H9 (cell line): ENCODE data around the gene STK25. TPM values are rescaled to one million over a fixed set of nuclear protein-coding genes. Genes with fewer than 3 reads are reported as not detected.
A peak's percentile ranks its signal among the peaks of the same experiment; 100 is the strongest.

Experiments used
- DNase-seq: peaks from one replicate; pipeline ENCODE4 v3.0.0-alpha.2; 2017
- H2AFZ ChIP-seq: one replicate; pipeline ENCODE4 v1.6.1; 2013; ENCODE audit warnings: mild to moderate bottlenecking, low read length, control low read depth, moderate library complexity
- H2AK5ac ChIP-seq: 2 replicates; pipeline ENCODE4 v1.6.1; 2013; ENCODE audit warnings: low read length, control low read depth, mixed read lengths; ENCODE audit not compliant: insufficient read length
- H2BK120ac ChIP-seq: one replicate; pipeline ENCODE4 v1.6.1; 2013; ENCODE audit warnings: low read depth, mild to moderate bottlenecking, low read length, control low read depth, inconsistent platforms; ENCODE audit not compliant: poor library complexity, severe bottlenecking
- H2BK12ac ChIP-seq: 2 replicates; pipeline ENCODE4 v1.6.1; 2013; ENCODE audit warnings: low read length, control low read depth, mixed read lengths, low read depth; ENCODE audit not compliant: insufficient read length
- H2BK15ac ChIP-seq: 2 replicates; pipeline ENCODE4 v1.6.1; 2013; ENCODE audit warnings: low read depth, low read length, control low read depth
- H2BK20ac ChIP-seq: one replicate; pipeline ENCODE4 v1.6.1; 2013; ENCODE audit warnings: low read depth, mild to moderate bottlenecking, low read length, control low read depth, inconsistent platforms; ENCODE audit not compliant: poor library complexity, severe bottlenecking
- H2BK5ac ChIP-seq: 2 replicates; pipeline ENCODE4 v1.6.1; 2013; ENCODE audit warnings: low read length, control low read depth, mixed read lengths; ENCODE audit not compliant: insufficient read length
- H3K14ac ChIP-seq: 2 replicates; pipeline ENCODE4 v1.6.1; 2013; ENCODE audit warnings: low read length, control low read depth; ENCODE audit not compliant: insufficient read depth
- H3K18ac ChIP-seq: 2 replicates; pipeline ENCODE4 v1.6.1; 2013; ENCODE audit warnings: low read depth, mild to moderate bottlenecking, mixed read lengths, low read length, control low read depth; ENCODE audit not compliant: insufficient read length
- H3K23ac ChIP-seq: 2 replicates; pipeline ENCODE4 v1.6.1; 2013; ENCODE audit warnings: low read length, control low read depth, mixed read lengths, low read depth; ENCODE audit not compliant: insufficient read length
- H3K23me2 ChIP-seq: 2 replicates; pipeline ENCODE4 v1.6.1; 2013; ENCODE audit warnings: low read depth, mild to moderate bottlenecking, mixed read lengths, low read length, control low read depth; ENCODE audit not compliant: insufficient read length, poor library complexity, severe bottlenecking
- H3K27ac ChIP-seq: 2 replicates; pipeline ENCODE4 v1.5.1; 2013; ENCODE audit warnings: low read length, control low read depth, mixed read lengths, low read depth; ENCODE audit not compliant: insufficient read length
- H3K27me3 ChIP-seq: 2 replicates; pipeline ENCODE4 v1.6.1; 2013; ENCODE audit warnings: low read length, control low read depth, inconsistent platforms; ENCODE audit not compliant: insufficient read depth
- H3K4ac ChIP-seq: 2 replicates; pipeline ENCODE4 v1.6.1; 2013; ENCODE audit warnings: low read depth, mild to moderate bottlenecking, control low read depth, inconsistent platforms, low read length, moderate library complexity
- H3K4me1 ChIP-seq: 2 replicates; pipeline ENCODE4 v1.6.1; 2013; ENCODE audit warnings: low read length, control low read depth, inconsistent platforms; ENCODE audit not compliant: insufficient read depth
- H3K4me2 ChIP-seq: 2 replicates; pipeline ENCODE4 v1.6.1; 2013; ENCODE audit warnings: low read length, control low read depth, mixed read lengths; ENCODE audit not compliant: insufficient read length, insufficient read depth
- H3K56ac ChIP-seq: 2 replicates; pipeline ENCODE4 v1.6.1; 2013; ENCODE audit warnings: low read depth, mild to moderate bottlenecking, mixed read lengths, low read length, control low read depth; ENCODE audit not compliant: insufficient read length
- H3K79me1 ChIP-seq: 2 replicates; pipeline ENCODE4 v1.6.1; 2013; ENCODE audit warnings: low read depth, mild to moderate bottlenecking, moderate library complexity, low read length, control low read depth, inconsistent platforms; ENCODE audit not compliant: insufficient read depth, poor library complexity, severe bottlenecking
- H3K79me2 ChIP-seq: 2 replicates; pipeline ENCODE4 v1.6.1; 2013; ENCODE audit warnings: low read length, control low read depth, inconsistent platforms; ENCODE audit not compliant: insufficient read depth
- H3K9ac ChIP-seq: 2 replicates; pipeline ENCODE4 v1.6.1; 2013; ENCODE audit warnings: low read length, control low read depth, mixed read lengths; ENCODE audit not compliant: insufficient read length; ENCODE audit errors: extremely low read depth
- H3K9me3 ChIP-seq: one replicate; pipeline ENCODE4 v1.6.1; 2013; ENCODE audit warnings: low read depth, low read length, inconsistent platforms; ENCODE audit not compliant: control insufficient read depth
- H3T11ph ChIP-seq: one replicate; pipeline ENCODE4 v1.6.1; 2013; ENCODE audit warnings: mild to moderate bottlenecking, low read length, control low read depth, inconsistent platforms
- H4K20me1 ChIP-seq: one replicate; pipeline ENCODE4 v1.6.1; 2013; ENCODE audit not compliant: control insufficient read depth, insufficient read length, insufficient read depth
- H4K5ac ChIP-seq: 2 replicates; pipeline ENCODE4 v1.6.1; 2013; ENCODE audit warnings: low read depth, mild to moderate bottlenecking, mixed read lengths, low read length, control low read depth; ENCODE audit not compliant: insufficient read length
- H4K8ac ChIP-seq: replicated peaks from 2 replicates; pipeline ENCODE4 v1.6.1; 2013; ENCODE audit warnings: low read length, control low read depth, mixed read lengths, low read depth; ENCODE audit not compliant: insufficient read length
- H4K91ac ChIP-seq: 2 replicates; pipeline ENCODE4 v1.6.1; 2013; ENCODE audit warnings: low read depth, mild to moderate bottlenecking, moderate library complexity, mixed read lengths, low read length, control low read depth; ENCODE audit not compliant: insufficient read length
- H3K27ac Mint-ChIP-seq, 3 experiments: 2 replicates in 2 of 3; 3 replicates in 1 of 3; pipeline ENCODE4 v1.8.0; 2020 to 2021; ENCODE audit warnings: mixed read lengths in 3 of 3, mild to moderate bottlenecking in 1 of 3, moderate library complexity in 1 of 3
- H3K27me3 Mint-ChIP-seq: 2 replicates; pipeline ENCODE4 v1.8.0; 2021; ENCODE audit warnings: low read depth, mild to moderate bottlenecking, moderate library complexity, mixed read lengths
- H3K36me3 Mint-ChIP-seq, 3 experiments: 2 replicates in 2 of 3; 3 replicates in 1 of 3; pipeline ENCODE4 v1.8.0; 2020 to 2021; ENCODE audit warnings: low read depth in 3 of 3, mixed read lengths in 3 of 3; ENCODE audit not compliant: insufficient read depth in 1 of 3
- H3K4me1 Mint-ChIP-seq, 2 experiments: 2 replicates each; pipeline ENCODE4 v1.8.0; 2020; ENCODE audit warnings: mixed read lengths in 2 of 2
- H3K4me3 Mint-ChIP-seq, 2 experiments: 2 replicates in 1 of 2; 3 replicates in 1 of 2; pipeline ENCODE4 v1.8.0; 2020 to 2021; ENCODE audit warnings: mild to moderate bottlenecking in 2 of 2, mixed read lengths in 2 of 2, moderate library complexity in 1 of 2
- H3K9me3 Mint-ChIP-seq, 2 experiments: 2 replicates in 1 of 2; 3 replicates in 1 of 2; pipeline ENCODE4 v1.8.0; 2020; ENCODE audit warnings: mild to moderate bottlenecking in 2 of 2, mixed read lengths in 2 of 2, moderate library complexity in 1 of 2
- CTCF ChIP-seq: fragments of 200-600 bp; sonication (generic); conservative IDR thresholded peaks from 3 replicates; pipeline ENCODE4 v1.8.0; 2021; ENCODE audit warnings: antibody characterized with exemption, mild to moderate bottlenecking
- WGBS: extraction: QIAGEN DNeasy Blood & Tissue Kit; methylation state at CpG from one replicate; pipeline ENCODE4 v1.1.7; 2013; ENCODE audit warnings: missing lambda C conversion rate, low lambda C conversion rate, mixed read lengths; ENCODE audit not compliant: insufficient read length; ENCODE audit errors: extremely low coverage; 5-methylcytosine and 5-hydroxymethylcytosine counted together
- total RNA-seq: library from RNA; stranded (reverse); gene quantifications from 2 replicates; pipeline ENCODE4 v1.2.1, GENCODE V29; 2021

Gene STK25
- total RNA-seq, 1 experiment from 2014 or later, result 189 TPM

- Histone ChIP-seq H3K4me2 (no peak overlapping the region), H4K5ac (no peak overlapping the region), H2BK12ac (no peak overlapping the region), H3K27me3 (no peaks in the 10 kb centered on the region), H2BK120ac (no peak overlapping the region), H2BK5ac (no peak overlapping the region), H2BK15ac (no peak overlapping the region), H4K91ac (no peak overlapping the region), H2AK5ac (no peak overlapping the region), H3K9ac (no peak overlapping the region), H3K27ac (no peak overlapping the region), H3K4me1 (no peaks in the 10 kb centered on the region), H2AFZ (no peak overlapping the region), H3K23me2 (no peaks in the 10 kb centered on the region), H2BK20ac (no peak overlapping the region), H3K14ac (no peak overlapping the region; the same call in 1 of the 2 replicates), H3K79me1 (no peaks in the 10 kb centered on the region), H4K20me1 (no peaks in the 10 kb centered on the region), H3K56ac (no peak overlapping the region), H3T11ph (no peak overlapping the region), H3K18ac (no peak overlapping the region), H3K79me2 (no peaks in the 10 kb centered on the region), H3K23ac (no peak overlapping the region), H4K8ac (no peak overlapping the region), H3K9me3 (no peaks in the 10 kb centered on the region), H3K4ac (no peak overlapping the region)
- DNase-seq, result no peak
- peak overlapping the region in 1 of 3 experiments; percentile 83; a peak in 1 of 7 replicates for H3K27ac Mint-ChIP-seq
- H3K4me3 Mint-ChIP-seq, result no peak overlapping the region
- H3K9me3 Mint-ChIP-seq, result no peaks in the 10 kb centered on the region
- WGBS, result no CpG with 5 or more reads among the region's 13 CpGs
- TF ChIP-seq CTCF, result no peak
- H3K36me3 Mint-ChIP-seq, result no peaks in the 10 kb centered on the region
- H3K4me1 Mint-ChIP-seq, result peaks cover 0 to 7% of the 10 kb centered on the region in 2 experiments; a peak in 2 of 4 replicates
- H3K27me3 Mint-ChIP-seq, result no peaks in the 10 kb centered on the region; the same call in 1 of the 2 replicates
Measured at GRCh38 chr2:241459520-241459919, 48.9 kb downstream of the STK25 start.
